Measurements from ENCODE around the gene PDE4B. TPM values are rescaled to one million over a fixed set of nuclear protein-coding genes. Genes with fewer than 3 reads are reported as not detected.
"Not testable (repeated sequence)": the region's sequence is repeated elsewhere in the genome, so short reads cannot be mapped to it uniquely, and the experiment has no call there.

PDE4B gene
- total RNA-seq, 1 donor from 2014 or later: 37.5 TPM

GRCh38 chr1:66320231-66320630, 527.5 kb downstream of the PDE4B start:
- no peak overlapping the region for H3K4me3 Mint-ChIP-seq
- no peak overlapping the region for H3K27ac Mint-ChIP-seq (ENCODE audit: unreplicated experiment)
- TF ChIP-seq CTCF (conservative IDR thresholded peaks at IDR 0.05): no peak
- DNase-seq (ENCODE audit: low read depth, low spot score): no peak
- H3K36me3 Mint-ChIP-seq (ENCODE audit: low read depth): peaks cover 3% of the 10 kb centered on the region
- H3K27me3 Mint-ChIP-seq (ENCODE audit: low read depth): no peaks in the 10 kb centered on the region
- H3K9me3 Mint-ChIP-seq: peaks cover 3% of the 10 kb centered on the region
- H3K4me1 Mint-ChIP-seq: peaks cover 14% of the 10 kb centered on the region

GRCh38 chr1:66322462-66322861, 529.8 kb downstream of the PDE4B start:
- H3K4me1 Mint-ChIP-seq: peaks cover 11% of the 10 kb centered on the region
- H3K27ac Mint-ChIP-seq (ENCODE audit: unreplicated experiment); H3K4me3 Mint-ChIP-seq; H3K9me3 Mint-ChIP-seq; H3K27me3 Mint-ChIP-seq (ENCODE audit: low read depth); DNase-seq (ENCODE audit: low read depth, low spot score); H3K36me3 Mint-ChIP-seq (ENCODE audit: low read depth): not testable (repeated sequence)

- H3K4me3 Mint-ChIP-seq: no peak overlapping the region
- no peak overlapping the region for H3K27ac Mint-ChIP-seq (ENCODE audit: unreplicated experiment)
- peaks cover 11% of the 10 kb centered on the region for H3K4me1 Mint-ChIP-seq
- H3K9me3 Mint-ChIP-seq: peaks cover 3% of the 10 kb centered on the region
- DNase-seq (ENCODE audit: low read depth, low spot score): no peak
- peaks cover 3% of the 10 kb centered on the region for H3K36me3 Mint-ChIP-seq (ENCODE audit: low read depth)
- TF ChIP-seq CTCF (conservative IDR thresholded peaks at IDR 0.05): no peak
- H3K27me3 Mint-ChIP-seq (ENCODE audit: low read depth): no peaks in the 10 kb centered on the region
Observed at GRCh38 chr1:66323958-66324625, 531.4 kb downstream of the PDE4B start.

- DNase-seq (ENCODE audit: low read depth, low spot score): no peak
- Mint-ChIP-seq H3K27ac (ENCODE audit: unreplicated experiment) (no peak overlapping the region), H3K4me1 (peaks cover 17% of the 10 kb centered on the region), H3K36me3 (ENCODE audit: low read depth) (peaks cover 3% of the 10 kb centered on the region), H3K27me3 (ENCODE audit: low read depth) (no peaks in the 10 kb centered on the region), H3K4me3 (no peak overlapping the region), H3K9me3 (peaks cover 3% of the 10 kb centered on the region)
- TF ChIP-seq CTCF (conservative IDR thresholded peaks at IDR 0.05): no peak
Observed at GRCh38 chr1:66325594-66326380, 533.1 kb downstream of the PDE4B start.

GRCh38 chr1:66326867-66327266, 534.2 kb downstream of the PDE4B start:
- Mint-ChIP-seq H3K36me3 (ENCODE audit: low read depth) (peaks cover 3% of the 10 kb centered on the region), H3K4me1 (peaks cover 23% of the 10 kb centered on the region), H3K27me3 (ENCODE audit: low read depth) (no peaks in the 10 kb centered on the region), H3K4me3 (no peak overlapping the region), H3K27ac (ENCODE audit: unreplicated experiment) (no peak overlapping the region), H3K9me3 (peaks cover 3% of the 10 kb centered on the region)
- no peak for TF ChIP-seq CTCF (conservative IDR thresholded peaks at IDR 0.05)
- no peak for DNase-seq (ENCODE audit: low read depth, low spot score)

- Mint-ChIP-seq H3K36me3 (ENCODE audit: low read depth) (peaks cover 3% of the 10 kb centered on the region), H3K27me3 (ENCODE audit: low read depth) (no peaks in the 10 kb centered on the region), H3K4me1 (peaks cover 29% of the 10 kb centered on the region), H3K4me3 (no peak overlapping the region), H3K9me3 (peaks cover 3% of the 10 kb centered on the region), H3K27ac (ENCODE audit: unreplicated experiment) (no peak overlapping the region)
- TF ChIP-seq CTCF (conservative IDR thresholded peaks at IDR 0.05): no peak
- no peak for DNase-seq (ENCODE audit: low read depth, low spot score)
Observed at GRCh38 chr1:66327588-66327987, 534.9 kb downstream of the PDE4B start.
